Stimulated activated CD4-positive, alpha-beta T cell treated with anti-CD3 and anti-CD28 coated beads, TNF-alpha, amount 100 ng/mL, for 24 hours (primary cell): ENCODE results near the gene GSK3B.
"Not testable (repeated sequence)": the region's sequence is repeated elsewhere in the genome, so short reads cannot be mapped to it uniquely, and the experiment has no call there.

Experiments
- DNase-seq, 3 experiments: peaks; one replicate each; pipeline ENCODE4 v3.0.0-alpha.2; 2020; ENCODE audit warnings: low read depth in 3 of 3

The GSK3B gene

DNA sequence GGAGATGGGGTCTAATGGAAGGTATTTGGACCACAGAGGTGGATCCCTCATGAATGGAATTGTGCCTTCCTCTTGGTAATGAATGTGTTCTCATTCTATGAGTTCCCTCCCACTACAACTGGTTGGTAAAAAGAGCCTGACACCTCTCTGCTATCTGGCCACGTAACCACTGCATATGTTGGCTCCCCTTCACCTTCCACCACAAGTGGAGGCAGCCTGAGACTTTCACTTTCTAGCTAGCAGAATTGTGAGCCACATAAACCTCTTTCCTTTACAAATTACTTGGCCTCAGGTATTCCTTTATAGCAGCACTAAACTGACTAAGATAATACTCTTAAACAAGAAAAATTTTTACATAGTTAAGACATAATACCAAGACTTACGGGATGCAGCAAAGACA lies 157.0 kb downstream of the GSK3B start:
- peak in 2 of 3 experiments; percentile 9 to 32 for DNase-seq

- no peak for DNase-seq
These were observed 160.0 kb downstream of the GSK3B start for GRCh38 chr3:119934249-119934648.

DNA sequence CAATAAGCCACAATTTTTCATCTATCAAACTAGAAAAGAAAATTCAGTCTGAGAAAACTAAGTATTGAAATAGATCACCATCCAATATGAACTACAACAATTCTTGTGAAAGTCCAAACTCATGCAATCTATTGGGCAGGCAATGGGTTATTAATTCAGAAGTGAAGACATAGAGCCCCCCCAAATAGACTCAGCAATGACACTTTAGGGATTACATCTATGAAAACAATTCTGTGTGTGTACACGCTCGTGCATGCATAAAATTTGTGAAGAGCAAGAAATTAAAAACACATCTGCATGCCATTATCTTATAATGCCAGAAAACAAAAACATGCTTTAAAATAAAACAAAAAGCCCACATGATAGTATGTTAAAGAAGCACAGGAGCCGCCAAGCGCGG lies 161.0 kb downstream of the GSK3B start:
- no peak for DNase-seq

- DNase-seq: no peak
These were observed 164.0 kb downstream of the GSK3B start for GRCh38 chr3:119930286-119930685.

DNA sequence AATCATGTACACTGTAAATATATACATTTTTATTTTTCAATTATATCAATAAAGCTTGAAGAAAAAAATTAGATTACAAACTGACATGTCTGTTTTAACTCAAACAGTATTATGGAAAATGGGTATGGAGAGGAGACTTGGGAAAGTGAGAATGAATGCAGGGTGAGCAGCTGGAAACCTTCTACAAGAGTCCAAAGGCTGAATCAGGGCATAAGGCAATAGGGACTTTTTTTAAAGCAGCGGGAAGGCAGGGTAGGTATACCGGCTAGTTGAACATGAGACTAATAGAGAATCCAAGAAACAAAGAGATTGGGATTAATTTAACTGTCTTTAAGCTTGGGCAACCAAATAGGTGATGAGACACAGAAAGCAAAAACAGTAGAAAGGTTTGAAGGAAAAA lies 167.1 kb downstream of the GSK3B start:
- DNase-seq: no peak

GRCh38 chr3:119924111-119925094 lies 169.8 kb downstream of the GSK3B start:
- DNase-seq: no peak

- no peak for DNase-seq
These were observed 175.0 kb downstream of the GSK3B start for GRCh38 chr3:119918992-119919933.

GRCh38 chr3:119913021-119913420 lies 181.2 kb downstream of the GSK3B start:
- no peak for DNase-seq

- no peak for DNase-seq
These were observed 182.0 kb downstream of the GSK3B start for GRCh38 chr3:119912220-119912619.

DNA sequence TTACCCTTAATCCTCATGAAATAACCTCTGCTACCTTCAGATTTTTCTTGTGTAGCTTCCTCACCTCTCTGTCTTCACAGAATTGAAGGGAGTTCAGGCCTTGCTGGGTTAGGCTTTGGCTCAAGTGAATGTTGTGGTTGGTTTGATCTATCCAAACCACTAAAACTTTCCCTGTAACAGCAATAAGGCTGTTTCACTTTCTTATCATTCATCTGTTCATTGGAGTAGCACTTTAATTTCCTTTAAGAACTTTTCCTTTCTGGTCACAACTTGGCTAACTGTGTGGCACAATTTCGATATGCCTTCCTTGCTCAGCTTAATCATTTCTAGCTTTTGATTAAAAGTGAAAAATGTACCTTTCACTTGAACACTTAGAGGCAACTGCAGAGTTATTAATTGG lies 182.5 kb downstream of the GSK3B start:
- DNase-seq: no peak

DNA sequence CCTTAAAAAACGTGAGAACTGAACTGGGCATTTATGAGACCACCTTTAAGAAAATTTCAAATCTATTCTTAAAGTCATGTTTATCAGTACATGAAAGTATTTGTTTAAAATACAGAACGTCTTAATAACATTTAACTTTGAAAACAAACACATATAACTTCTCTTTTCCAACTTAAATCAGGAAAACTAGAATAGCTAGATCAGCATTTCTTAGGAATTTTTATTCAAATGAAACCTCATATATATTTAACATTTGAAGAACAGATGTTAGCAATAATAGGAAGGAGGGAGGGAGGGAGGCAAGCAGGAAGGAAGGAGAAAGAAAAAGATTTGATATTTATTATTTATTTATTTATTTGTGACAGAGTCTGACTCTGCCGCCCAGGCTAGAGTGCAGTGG lies 192.2 kb downstream of the GSK3B start:
- no peak for DNase-seq

GRCh38 chr3:119901148-119901547 lies 193.1 kb downstream of the GSK3B start:
- no peak for DNase-seq

- no peak for DNase-seq
These were observed 195.1 kb downstream of the GSK3B start for GRCh38 chr3:119899192-119899511.

DNA sequence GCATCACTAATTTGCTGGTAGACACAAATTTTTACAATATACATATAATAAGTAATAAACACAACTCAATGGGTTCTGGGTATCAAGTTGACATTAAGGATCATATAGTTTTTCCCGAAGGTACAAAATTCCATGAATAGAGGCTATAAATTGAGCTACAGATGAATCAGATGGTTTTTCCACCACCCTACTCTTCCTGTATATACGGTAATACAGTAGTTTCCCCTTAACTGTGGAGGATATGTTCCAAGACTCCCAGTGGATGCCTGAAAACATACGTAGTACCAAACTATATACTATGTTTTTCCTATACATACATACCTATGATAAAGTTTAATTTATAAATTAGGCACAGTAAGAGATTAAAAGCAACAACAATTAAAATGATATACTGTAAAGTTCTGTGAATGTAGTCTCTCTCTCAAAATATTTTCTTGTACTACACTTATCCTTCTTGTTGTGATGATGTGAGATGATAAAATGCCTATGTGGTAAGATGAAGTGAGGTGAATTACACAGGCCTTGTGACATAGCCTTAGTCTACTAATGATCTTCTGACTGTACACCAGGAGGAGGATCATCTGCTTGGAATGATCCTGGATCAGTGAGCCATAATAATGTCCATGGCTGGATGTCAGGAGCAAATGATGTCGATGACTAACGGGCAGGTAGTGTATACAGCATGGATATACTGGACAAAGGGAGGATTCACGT lies 195.6 kb downstream of the GSK3B start:
- no peak for DNase-seq

GRCh38 chr3:119894195-119894594 lies 200.1 kb downstream of the GSK3B start:
- no peak for DNase-seq

- DNase-seq: no peak
These were observed 200.5 kb downstream of the GSK3B start for GRCh38 chr3:119893769-119894168.

- peak in 1 of 3 experiments; percentile 34 for DNase-seq
These were observed 202.1 kb downstream of the GSK3B start for GRCh38 chr3:119891944-119892721.

DNA sequence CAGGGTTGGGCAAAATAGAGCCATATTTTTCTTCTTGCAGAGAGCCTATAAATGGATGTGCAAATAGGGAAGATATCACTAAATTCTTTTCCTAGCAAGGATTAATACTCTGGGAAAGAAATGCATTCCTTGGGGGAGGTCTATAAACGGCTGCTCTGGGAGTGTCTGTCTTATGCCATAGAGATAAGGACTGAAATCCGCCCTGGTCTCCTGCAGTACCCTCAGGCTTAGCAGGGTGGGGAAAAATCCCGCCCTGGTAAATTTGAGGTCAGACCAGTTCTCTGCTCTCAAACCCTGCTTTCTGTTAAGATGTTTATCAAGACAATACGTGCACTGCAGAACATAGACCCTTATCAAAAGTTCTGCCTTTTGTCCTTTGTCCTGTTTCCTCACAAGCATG lies 205.6 kb downstream of the GSK3B start:
- DNase-seq: not testable (repeated sequence)

DNA sequence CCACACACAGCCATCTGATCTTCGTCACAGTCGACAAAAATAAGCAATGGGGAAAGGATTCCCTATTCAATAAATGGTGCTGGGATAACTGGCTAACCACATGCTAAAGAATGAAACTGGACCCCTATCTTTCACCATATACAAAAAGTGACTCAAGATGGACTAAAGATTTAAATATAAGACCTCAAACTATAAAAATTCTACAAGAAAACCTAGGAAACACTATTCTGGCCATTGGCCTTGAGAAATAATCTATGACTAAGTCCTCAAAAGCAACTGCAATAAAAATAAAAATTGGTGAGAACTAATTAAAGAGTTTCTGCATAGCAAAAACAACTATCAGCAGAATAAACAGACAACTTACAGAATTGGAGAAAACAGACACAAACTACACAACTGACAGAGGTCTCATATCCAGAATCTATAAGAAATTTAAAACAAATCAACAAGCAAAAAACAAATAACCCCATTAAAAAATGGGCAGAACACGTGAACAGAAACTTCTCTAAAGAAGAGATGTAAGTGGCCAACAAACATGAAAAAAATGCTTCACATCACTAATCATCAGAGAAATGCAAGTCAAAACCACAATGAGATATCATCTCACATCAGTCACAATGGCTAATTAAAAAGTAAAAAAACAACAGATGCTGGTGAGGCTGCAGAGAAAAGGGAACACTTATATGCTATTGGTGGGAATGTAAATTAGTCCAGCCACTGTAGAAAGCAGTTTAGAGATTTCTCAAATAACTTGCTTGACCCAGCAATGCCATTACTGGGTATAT lies 208.3 kb downstream of the GSK3B start:
- DNase-seq: no peak

- no peak for DNase-seq
These were observed 210.1 kb downstream of the GSK3B start for GRCh38 chr3:119884161-119884557.
